Nephron (organoid): ENCODE results near the gene SPECC1L.

Source experiments
- H3K27ac Mint-ChIP-seq, 3 experiments: 2 replicates each; pipeline ENCODE4 v1.8.0; 2020; ENCODE audit warnings: mixed read lengths in 3 of 3, mild to moderate bottlenecking in 2 of 3, moderate library complexity in 1 of 3
- H3K27me3 Mint-ChIP-seq: 2 replicates; pipeline ENCODE4 v1.8.0; 2021; ENCODE audit warnings: low read depth, mild to moderate bottlenecking, moderate library complexity, mixed read lengths
- H3K36me3 Mint-ChIP-seq: 2 replicates; pipeline ENCODE4 v1.8.0; 2020; ENCODE audit warnings: low read depth, mixed read lengths
- H3K4me1 Mint-ChIP-seq: 2 replicates; pipeline ENCODE4 v1.8.0; 2020; ENCODE audit warnings: mixed read lengths
- H3K4me3 Mint-ChIP-seq, 3 experiments: 2 replicates each; pipeline ENCODE4 v1.8.0; 2020; ENCODE audit warnings: mild to moderate bottlenecking in 3 of 3, mixed read lengths in 3 of 3, moderate library complexity in 2 of 3
- H3K9me3 Mint-ChIP-seq: 2 replicates; pipeline ENCODE4 v1.8.0; 2020; ENCODE audit warnings: mixed read lengths
- TF ChIP-seq, protein P1 (sequence below), 3 experiments: fragments of 200-600 bp; sonication (generic); IDR thresholded peaks; one replicate each; pipeline ENCODE4 v1.5.0; 2021; ENCODE audit warnings: antibody characterized with exemption in 3 of 3; ENCODE audit not compliant: unreplicated experiment in 3 of 3

The SPECC1L gene

DNA sequence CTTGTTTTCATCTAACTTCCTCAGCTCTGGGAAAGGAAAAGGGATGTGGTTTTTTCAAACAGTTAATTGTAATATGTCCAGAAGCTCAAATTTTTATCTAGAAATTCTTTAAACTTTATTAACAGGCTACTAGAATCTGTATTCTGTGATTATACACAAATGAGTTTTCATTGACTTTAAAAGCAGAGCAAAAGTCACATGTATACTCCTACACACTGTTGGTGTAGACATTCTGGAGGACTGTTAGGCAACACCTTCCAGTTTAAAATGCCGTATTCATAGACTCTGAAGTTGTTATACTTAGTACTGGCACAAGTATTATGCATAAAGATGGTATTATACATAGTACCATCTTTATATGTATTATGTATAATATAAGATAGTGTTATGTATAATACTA, 64.9 kb downstream of the SPECC1L start:
- no peak overlapping the region for H3K4me3 Mint-ChIP-seq
- peaks cover 62% of the 10 kb centered on the region for H3K36me3 Mint-ChIP-seq
- H3K4me1 Mint-ChIP-seq: peaks cover 3% of the 10 kb centered on the region
- H3K27me3 Mint-ChIP-seq: no peaks in the 10 kb centered on the region
- no peaks in the 10 kb centered on the region for H3K9me3 Mint-ChIP-seq
- no peak overlapping the region for H3K27ac Mint-ChIP-seq
- TF ChIP-seq, protein P1, sequence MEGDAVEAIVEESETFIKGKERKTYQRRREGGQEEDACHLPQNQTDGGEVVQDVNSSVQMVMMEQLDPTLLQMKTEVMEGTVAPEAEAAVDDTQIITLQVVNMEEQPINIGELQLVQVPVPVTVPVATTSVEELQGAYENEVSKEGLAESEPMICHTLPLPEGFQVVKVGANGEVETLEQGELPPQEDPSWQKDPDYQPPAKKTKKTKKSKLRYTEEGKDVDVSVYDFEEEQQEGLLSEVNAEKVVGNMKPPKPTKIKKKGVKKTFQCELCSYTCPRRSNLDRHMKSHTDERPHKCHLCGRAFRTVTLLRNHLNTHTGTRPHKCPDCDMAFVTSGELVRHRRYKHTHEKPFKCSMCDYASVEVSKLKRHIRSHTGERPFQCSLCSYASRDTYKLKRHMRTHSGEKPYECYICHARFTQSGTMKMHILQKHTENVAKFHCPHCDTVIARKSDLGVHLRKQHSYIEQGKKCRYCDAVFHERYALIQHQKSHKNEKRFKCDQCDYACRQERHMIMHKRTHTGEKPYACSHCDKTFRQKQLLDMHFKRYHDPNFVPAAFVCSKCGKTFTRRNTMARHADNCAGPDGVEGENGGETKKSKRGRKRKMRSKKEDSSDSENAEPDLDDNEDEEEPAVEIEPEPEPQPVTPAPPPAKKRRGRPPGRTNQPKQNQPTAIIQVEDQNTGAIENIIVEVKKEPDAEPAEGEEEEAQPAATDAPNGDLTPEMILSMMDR (IDR thresholded peaks at IDR 0.05; ENCODE audit: unreplicated experiment in 3 of 3): no peak

DNA sequence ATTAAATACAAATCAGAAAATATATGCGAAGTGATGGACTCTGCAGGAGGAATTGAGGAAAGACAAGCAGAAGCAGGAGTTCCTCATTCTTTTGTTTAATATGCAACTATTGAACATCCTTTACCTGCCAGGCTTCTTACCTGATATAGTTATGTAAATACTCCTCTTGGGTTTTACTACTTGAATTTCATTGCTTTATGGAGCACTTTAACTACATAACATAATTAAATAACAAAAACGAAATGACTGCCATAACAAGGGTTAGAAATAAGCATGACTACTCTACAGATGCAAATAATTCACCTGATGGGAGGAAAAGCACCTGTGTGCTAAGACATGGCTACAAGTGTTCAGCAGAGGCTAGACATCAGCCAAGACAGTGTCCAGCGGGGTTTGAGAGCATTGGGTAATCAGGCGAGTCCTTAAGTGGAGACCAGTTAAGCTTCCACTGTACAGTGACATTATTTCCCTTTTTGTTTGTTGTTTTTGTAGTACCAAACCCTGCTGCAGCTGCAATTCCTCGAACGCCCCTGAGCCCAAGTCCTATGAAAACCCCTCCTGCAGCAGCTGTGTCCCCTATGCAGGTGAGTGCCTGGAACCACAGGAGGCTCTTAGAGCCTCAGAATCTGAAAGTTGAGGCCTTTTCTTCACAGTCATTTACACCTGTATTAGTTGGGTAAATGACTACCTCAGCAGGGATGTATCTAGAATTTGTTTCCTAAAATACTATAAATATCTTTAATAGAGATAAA, 67.4 kb downstream of the SPECC1L start:
- TF ChIP-seq, protein P1 (IDR thresholded peaks at IDR 0.05; ENCODE audit: unreplicated experiment in 3 of 3): no peak
- Mint-ChIP-seq H3K4me1 (peaks cover 3% of the 10 kb centered on the region), H3K36me3 (peaks cover 72% of the 10 kb centered on the region), H3K9me3 (no peaks in the 10 kb centered on the region), H3K27ac (no peak overlapping the region), H3K27me3 (no peaks in the 10 kb centered on the region), H3K4me3 (no peak overlapping the region)

DNA sequence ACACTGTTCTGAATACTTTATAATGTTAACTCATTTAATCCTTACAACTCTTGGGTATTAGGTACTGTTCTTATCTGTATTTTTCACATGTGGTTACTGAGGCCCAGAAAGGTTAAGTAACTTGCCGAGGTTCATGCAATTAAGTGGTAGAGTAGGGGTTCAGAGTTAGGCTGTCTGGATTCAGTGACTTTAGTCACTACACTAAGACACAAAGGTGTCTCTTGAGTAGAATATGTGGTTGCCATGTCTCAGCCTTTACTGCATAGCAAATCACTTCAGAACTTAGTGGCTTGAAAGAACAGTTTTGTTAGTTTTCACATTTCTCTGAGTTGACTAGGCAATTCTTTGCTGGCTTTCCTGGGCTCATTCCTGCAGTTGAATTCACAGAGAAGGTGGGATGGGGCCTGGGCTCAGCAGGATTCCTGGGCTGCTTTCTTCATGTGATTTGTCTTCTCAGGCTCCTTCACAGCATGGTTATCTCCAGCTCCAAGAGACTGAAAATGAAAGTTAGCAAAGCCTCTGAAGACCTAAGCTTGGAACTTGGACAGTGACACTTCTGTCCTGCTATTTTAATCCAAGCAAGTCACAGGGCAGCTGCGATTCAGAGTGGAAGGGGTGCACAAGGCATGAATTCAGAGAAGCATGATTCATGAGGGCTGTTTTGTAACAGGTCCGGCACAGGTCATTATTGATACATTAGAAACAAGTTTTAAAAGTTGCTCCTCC, 68.3 kb downstream of the SPECC1L start:
- TF ChIP-seq, protein P1 (IDR thresholded peaks at IDR 0.05; ENCODE audit: unreplicated experiment in 3 of 3): no peak
- Mint-ChIP-seq H3K36me3 (peaks cover 70% of the 10 kb centered on the region), H3K27me3 (no peaks in the 10 kb centered on the region), H3K27ac (no peak overlapping the region), H3K9me3 (no peaks in the 10 kb centered on the region), H3K4me3 (no peak overlapping the region), H3K4me1 (peaks cover 3% of the 10 kb centered on the region)

DNA sequence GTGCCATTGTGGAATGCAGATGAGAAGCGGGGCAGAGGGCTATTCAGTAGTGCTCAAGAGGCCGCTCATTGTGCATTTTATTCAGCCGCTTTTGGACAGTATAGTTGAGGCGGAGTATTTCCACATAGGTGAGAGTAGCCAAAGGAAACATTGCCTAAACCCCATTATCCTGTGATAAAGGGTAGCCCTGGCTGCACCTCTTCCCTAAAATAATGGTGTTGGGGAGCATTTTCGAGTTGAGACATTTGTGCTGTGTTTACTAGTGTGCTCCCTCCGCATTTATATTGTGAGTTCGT, 68.8 kb downstream of the SPECC1L start:
- Mint-ChIP-seq H3K4me1 (peaks cover 3% of the 10 kb centered on the region), H3K27me3 (no peaks in the 10 kb centered on the region), H3K27ac (no peak overlapping the region), H3K9me3 (no peaks in the 10 kb centered on the region), H3K36me3 (peaks cover 71% of the 10 kb centered on the region), H3K4me3 (no peak overlapping the region)
- TF ChIP-seq, protein P1 (IDR thresholded peaks at IDR 0.05; ENCODE audit: unreplicated experiment in 3 of 3): no peak

DNA sequence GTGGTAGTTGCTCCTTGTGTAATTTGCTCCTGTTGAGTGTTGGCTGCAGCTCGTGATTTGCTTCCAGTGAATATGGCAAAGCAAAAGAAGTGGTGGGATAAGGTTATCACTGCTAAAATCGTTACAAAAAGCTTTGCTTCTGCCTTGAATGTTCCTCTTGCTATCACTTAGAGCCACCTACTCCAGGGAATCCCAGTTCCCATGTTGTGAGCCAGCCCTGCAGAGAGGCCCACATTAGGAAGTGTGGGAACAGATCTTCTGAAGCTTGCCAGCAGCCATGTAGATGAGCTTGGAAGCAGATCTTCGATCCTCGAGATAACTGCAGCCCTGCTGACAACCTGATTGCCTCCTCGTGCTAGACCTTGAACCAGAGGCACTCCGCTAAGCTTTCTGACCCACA, 71.0 kb downstream of the SPECC1L start:
- Mint-ChIP-seq H3K36me3 (peaks cover 76% of the 10 kb centered on the region), H3K4me1 (peaks cover 3% of the 10 kb centered on the region), H3K27ac (no peak overlapping the region), H3K9me3 (no peaks in the 10 kb centered on the region), H3K4me3 (no peak overlapping the region), H3K27me3 (no peaks in the 10 kb centered on the region)
- TF ChIP-seq, protein P1 (IDR thresholded peaks at IDR 0.05; ENCODE audit: unreplicated experiment in 3 of 3): no peak

DNA sequence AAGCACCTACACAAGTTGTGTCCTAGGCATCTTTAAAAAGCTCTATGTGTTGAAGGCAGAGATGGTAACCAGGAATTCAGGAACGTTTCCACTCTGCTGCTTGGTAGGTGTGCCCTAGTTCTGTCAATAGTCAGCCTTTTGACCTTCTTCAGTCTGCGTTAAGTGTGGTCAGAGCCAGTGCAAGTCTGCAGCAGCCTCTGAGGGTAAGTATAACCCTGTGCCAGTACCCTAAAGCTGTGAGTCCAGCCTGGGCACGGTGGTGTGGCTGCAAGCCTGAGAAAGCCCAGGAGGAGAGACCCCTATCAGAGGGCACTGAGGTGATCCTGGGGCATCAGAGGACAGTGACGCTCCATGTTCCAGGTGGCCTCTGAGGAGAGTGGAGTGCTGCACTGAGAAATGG, 80.0 kb downstream of the SPECC1L start:
- TF ChIP-seq, protein P1 (IDR thresholded peaks at IDR 0.05; ENCODE audit: unreplicated experiment in 3 of 3): no peak
- Mint-ChIP-seq H3K4me3 (no peak overlapping the region), H3K36me3 (peaks cover 84% of the 10 kb centered on the region), H3K9me3 (no peaks in the 10 kb centered on the region), H3K27ac (no peak overlapping the region), H3K27me3 (no peaks in the 10 kb centered on the region), H3K4me1 (no peaks in the 10 kb centered on the region)
